B cell (primary cell): ENCODE measurements around the gene BMP6. TPM values are rescaled to one million over a fixed set of nuclear protein-coding genes. Genes with fewer than 3 reads are reported as not detected.

ENCODE experiments used
- ATAC-seq: fragments of 200-7000 bp; cut with Tn5 transposase; one replicate; pipeline ENCODE4 v1.10.0; 2021; ENCODE audit warnings: low read depth, mild to moderate bottlenecking, moderate number of reproducible peaks, moderate library complexity
- CTCF ChIA-PET: fragments of 350-600 bp; sonication (Branson Sonifier 250); formaldehyde crosslinking; loops from one replicate; lab custom pipeline; 2021; ENCODE audit warnings: antibody characterized with exemption, inconsistent platforms; lab: Charles Lee
- POLR2A ChIA-PET: fragments of 350-600 bp; sonication (Branson Sonifier 250); formaldehyde crosslinking; loops from one replicate; lab custom pipeline; 2021; ENCODE audit warnings: antibody characterized with exemption; lab: Charles Lee
- DNase-seq: peaks from one replicate; pipeline ENCODE4 v3.0.0; 2013
- H2AFZ ChIP-seq: 2 replicates; pipeline ENCODE4 v1.6.1; 2012; ENCODE audit warnings: mild to moderate bottlenecking, low read depth, low read length; ENCODE audit not compliant: insufficient read depth, poor library complexity, severe bottlenecking
- H3K27ac ChIP-seq, 2 donors: 1 replicate in 1 of 2; 2 replicates in 1 of 2; pipeline ENCODE4 v1.5.1; 2012 to 2013; ENCODE audit warnings: low read length in 2 of 2, mild to moderate bottlenecking in 2 of 2, moderate library complexity in 1 of 2
- H3K27me3 ChIP-seq, 4 experiments: fragments of 200-600 bp in 1 of 4; sonication (generic) in 1 of 4; replicated peaks in 1 of 4; 1 replicate in 2 of 4; 2 replicates in 2 of 4; pipeline versions ENCODE4 v1.6.1 to v1.7.0; 2013 to 2016; ENCODE audit warnings: low read length in 3 of 4, mild to moderate bottlenecking in 2 of 4, mixed read lengths in 1 of 4, moderate library complexity in 1 of 4; ENCODE audit not compliant: insufficient read depth in 4 of 4, control insufficient read depth in 3 of 4; ENCODE audit errors: control extremely low read depth in 1 of 4
- H3K36me3 ChIP-seq, 2 experiments: replicated peaks in 1 of 2; 1 replicate in 1 of 2; 2 replicates in 1 of 2; pipeline versions ENCODE4 v1.6.1 to v1.7.1; 2013; ENCODE audit warnings: low read length in 1 of 2; ENCODE audit not compliant: insufficient read depth in 2 of 2, control insufficient read depth in 1 of 2; ENCODE audit errors: control extremely low read depth in 1 of 2, extremely low read depth in 1 of 2
- H3K4me1 ChIP-seq, 2 donors: fragments of 200-600 bp in 1 of 2; sonication (generic) in 1 of 2; 1 replicate in 1 of 2; 2 replicates in 1 of 2; pipeline versions ENCODE4 v1.5.1 to v1.6.1; 2013 to 2017; ENCODE audit warnings: low read length in 2 of 2; ENCODE audit not compliant: control insufficient read depth in 2 of 2, insufficient read depth in 2 of 2
- H3K4me2 ChIP-seq: replicated peaks from 2 replicates; pipeline ENCODE3; 2012; ENCODE audit warnings: mild to moderate bottlenecking, low read depth, low read length; ENCODE audit not compliant: poor library complexity, severe bottlenecking
- H3K4me3 ChIP-seq, 5 experiments: fragments of 200-600 bp in 1 of 5; sonication (generic) in 1 of 5; 1 replicate in 3 of 5; 2 replicates in 2 of 5; pipeline versions ENCODE4 v1.5.1 to v1.7.0; 2011 to 2016; ENCODE audit warnings: low read length in 4 of 5, mild to moderate bottlenecking in 4 of 5, low read depth in 2 of 5, control low read depth in 1 of 5, moderate library complexity in 1 of 5; ENCODE audit not compliant: insufficient read depth in 1 of 5; ENCODE audit errors: control extremely low read depth in 1 of 5, extremely low read depth in 1 of 5
- H3K79me2 ChIP-seq: fragments of 200-600 bp; sonication (generic); one replicate; pipeline ENCODE4 v1.6.0; 2016; ENCODE audit warnings: low read length; ENCODE audit not compliant: control insufficient read depth, insufficient read depth
- H3K9ac ChIP-seq: fragments of 200-600 bp; sonication (generic); 2 replicates; pipeline ENCODE4 v1.6.1; 2017; ENCODE audit warnings: mild to moderate bottlenecking, low read length, moderate library complexity
- H3K9me3 ChIP-seq, 3 donors: one replicate each; pipeline versions ENCODE4 v1.6.1 to v1.7.1; 2013; ENCODE audit warnings: low read length in 2 of 3; ENCODE audit not compliant: control insufficient read depth in 2 of 3, insufficient read depth in 1 of 3; ENCODE audit errors: control extremely low read depth in 1 of 3
- H4K20me1 ChIP-seq: 2 replicates; pipeline ENCODE4 v1.6.0; 2012; ENCODE audit warnings: mild to moderate bottlenecking, low read length; ENCODE audit not compliant: insufficient read depth, control insufficient read depth, poor library complexity, severe bottlenecking
- H3K27ac Mint-ChIP-seq: one replicate; pipeline ENCODE4 v1.8.0; 2021; ENCODE audit warnings: mixed read lengths
- H3K27me3 Mint-ChIP-seq: one replicate; pipeline ENCODE4 v1.8.0; 2021; ENCODE audit warnings: mixed read lengths
- H3K4me1 Mint-ChIP-seq: one replicate; pipeline ENCODE4 v1.8.0; 2021; ENCODE audit warnings: mixed read lengths
- H3K4me3 Mint-ChIP-seq: one replicate; pipeline ENCODE4 v1.8.0; 2021; ENCODE audit warnings: mixed read lengths
- H3K9me3 Mint-ChIP-seq: one replicate; pipeline ENCODE4 v1.8.0; 2022; ENCODE audit warnings: mixed read lengths; ENCODE audit not compliant: insufficient read depth
- CTCF ChIP-seq: fragments of 200-600 bp; IDR thresholded peaks from one replicate; pipeline ENCODE4 v1.8.0; 2022; ENCODE audit warnings: antibody characterized with exemption, mild to moderate bottlenecking
- EZH2 ChIP-seq: IDR thresholded peaks from 2 replicates; pipeline ENCODE4 v1.6.1; 2012; ENCODE audit warnings: borderline replicate concordance, low read depth, mild to moderate bottlenecking, moderate library complexity, low read length; ENCODE audit not compliant: insufficient read depth, poor library complexity, severe bottlenecking
- whole genome bisulfite sequencing: methylation state at CpG from one replicate; pipeline ENCODE4 v1.1.5; 2013; ENCODE audit warnings: missing lambda C conversion rate; ENCODE audit not compliant: insufficient coverage; 5-methylcytosine and 5-hydroxymethylcytosine counted together
- intact Hi-C: fragments of 100-400 bp; cut with micrococcal nuclease; formaldehyde crosslinking; loops from one replicate; pipeline ENCODE4 v1.10.0; 2022
- polyA plus RNA-seq: library from polyadenylated mRNA; depleted of rRNA; stranded (reverse); fragments of >200 nt; gene quantifications from 2 replicates; pipeline ENCODE4 v1.2.3, GENCODE V29; 2012
- total RNA-seq, 2 donors: library from RNA; stranded (reverse); fragments of 120-200 nt in 1 of 2; gene quantifications; 1 replicate in 1 of 2; 2 replicates in 1 of 2; pipeline versions ENCODE4 v1.2.3 to v1.2.4, GENCODE V29; 2013 to 2022

Gene BMP6
- total and polyA plus RNA-seq, 2 donors (not counting 1 experiment from before 2014, with no cell fraction given) = 0.43 to 2.9 TPM

GRCh38 chr6:7758456-7758855 is 32.6 kb downstream of the BMP6 start:
- DNase-seq (no peak), ATAC-seq (no peak)
- intact Hi-C loops = no loop called here
- TF ChIP-seq CTCF (no peak), EZH2 (no peak)
- Mint-ChIP-seq H3K27me3 (peaks cover 34% of the 10 kb centered on the region), H3K4me1 (no peaks in the 10 kb centered on the region), H3K4me3 (no peak overlapping the region), H3K9me3 (peaks cover 2% of the 10 kb centered on the region), H3K27ac (no peak overlapping the region)
- POLR2A ChIA-PET = no interaction called here
- Histone ChIP-seq H3K79me2 (no peaks in the 10 kb centered on the region), H3K4me1 (no peaks in the 10 kb centered on the region), H4K20me1 (no peaks in the 10 kb centered on the region), H3K4me2 (no peak overlapping the region), H3K9ac (no peak overlapping the region), H3K27ac (no peak overlapping the region), H2AFZ (no peak overlapping the region), H3K27me3 (peaks cover 0 to 5% (median 1%) of the 10 kb centered on the region in 4 experiments), H3K4me3 (no peak overlapping the region), H3K9me3 (peaks cover 0 to 3% (median 0%) of the 10 kb centered on the region in 3 donors), H3K36me3 (no peaks in the 10 kb centered on the region)
- WGBS = 97% methylated on average over 5 of the region's 7 CpGs
- CTCF ChIA-PET = no interaction called here

GRCh38 chr6:7759320-7759719 is 33.4 kb downstream of the BMP6 start:
- TF ChIP-seq EZH2 (no peak), CTCF (no peak)
- Histone ChIP-seq H4K20me1 (no peaks in the 10 kb centered on the region), H3K79me2 (no peaks in the 10 kb centered on the region), H3K9me3 (peaks cover 0 to 3% (median 0%) of the 10 kb centered on the region in 3 donors), H3K27me3 (peaks cover 0 to 1% (median 0%) of the 10 kb centered on the region in 4 experiments), H2AFZ (no peak overlapping the region), H3K27ac (no peak overlapping the region), H3K4me2 (no peak overlapping the region), H3K36me3 (no peaks in the 10 kb centered on the region), H3K4me1 (no peaks in the 10 kb centered on the region), H3K9ac (no peak overlapping the region), H3K4me3 (no peak overlapping the region)
- CTCF ChIA-PET = interaction anchor here (0.5 to 0.6 kb wide), 2 partner anchors 27 to 41 kb away, joined by 3 to 4 read pairs; no protein-coding TSS in a partner anchor
- Mint-ChIP-seq H3K9me3 (peaks cover 1% of the 10 kb centered on the region), H3K27ac (no peak overlapping the region), H3K4me1 (no peaks in the 10 kb centered on the region), H3K27me3 (peaks cover 37% of the 10 kb centered on the region), H3K4me3 (no peak overlapping the region)
- intact Hi-C loops = no loop called here
- DNase-seq (no peak), ATAC-seq (no peak)
- WGBS = 100% methylated on average over 1 of the region's 3 CpGs
- POLR2A ChIA-PET = no interaction called here
